ENCODE results near the gene RDH5.

GRCh38 chr12:55718015-55718414 lies 2.2 kb upstream of the RDH5 start:
- no peak for TF ChIP-seq EP300 (IDR thresholded peaks at IDR 0.05)
- no peak for TF ChIP-seq POLR2A (IDR thresholded peaks at IDR 0.05)
